ENCODE data around the gene RYR3.

RYR3 gene

GRCh38 chr15:33543957-33544356 lies 233.2 kb downstream of the RYR3 start:
- no CpG with 5 or more reads among the region's 3 CpGs for WGBS (ENCODE audit: extremely low coverage, insufficient coverage, insufficient read length)
- DNase-seq: no peak

GRCh38 chr15:33545866-33546265 lies 235.1 kb downstream of the RYR3 start:
- Histone ChIP-seq H2BK12ac (ENCODE audit: low read length) (no peak overlapping the region), H3K18ac (ENCODE audit: low read length) (no peak overlapping the region)
- no CpG with 5 or more reads among the region's 3 CpGs for WGBS (ENCODE audit: extremely low coverage, insufficient coverage, insufficient read length)

More at GRCh38 chr15:33543957-33544356, 233.2 kb downstream of the RYR3 start:
- H2AK5ac ChIP-seq (ENCODE audit: low read length): no peak overlapping the region
- no peaks in the 10 kb centered on the region for H3K4me1 ChIP-seq (ENCODE audit: control insufficient read depth in 1 of 2, insufficient read depth in 2 of 2, low read length in 2 of 2)
- H3K36me3 ChIP-seq (ENCODE audit: control insufficient read depth in 1 of 2, insufficient read depth in 2 of 2, low read length in 2 of 2): peaks cover 0 to 3% of the 10 kb centered on the region in 2 experiments
- no peak overlapping the region for H3K4ac ChIP-seq (ENCODE audit: low read depth, low read length)
- H3K14ac ChIP-seq (ENCODE audit: low read length): no peak overlapping the region
- no peak overlapping the region for H3K4me3 ChIP-seq (ENCODE audit: low read depth, low read length)
- H3K18ac ChIP-seq (ENCODE audit: low read length): no peak overlapping the region
- no peak overlapping the region for H4K12ac ChIP-seq (ENCODE audit: low read depth, low read length)
- no peak overlapping the region for H4K91ac ChIP-seq (ENCODE audit: low read depth, low read length)
- no peak overlapping the region for H3K23ac ChIP-seq (ENCODE audit: low read length)
- no peaks in the 10 kb centered on the region for H3K79me1 ChIP-seq (ENCODE audit: low read length)
- H2AFZ ChIP-seq (ENCODE audit: insufficient read depth, low read length, poor library complexity): no peak overlapping the region
- no peak overlapping the region for H3K4me2 ChIP-seq (ENCODE audit: low read length)
- no peak overlapping the region for H3K27ac ChIP-seq (ENCODE audit: low read depth, low read length)
- H3K79me2 ChIP-seq (ENCODE audit: control insufficient read depth, insufficient read depth, low read length, poor library complexity): no peaks in the 10 kb centered on the region
- H3K27me3 ChIP-seq (ENCODE audit: insufficient read depth, low read length): no peaks in the 10 kb centered on the region
- H4K8ac ChIP-seq (ENCODE audit: low read depth, low read length): no peak overlapping the region
- H3K9me3 ChIP-seq (ENCODE audit: insufficient read depth, low read depth, low read length): no peaks in the 10 kb centered on the region
- no peak overlapping the region for H2BK120ac ChIP-seq (ENCODE audit: insufficient read depth, low read length, poor library complexity)
- H2BK12ac ChIP-seq (ENCODE audit: low read length): no peak overlapping the region
- H3K9ac ChIP-seq (ENCODE audit: low read length): no peak overlapping the region
- H2BK5ac ChIP-seq (ENCODE audit: low read depth, low read length, poor library complexity): no peak overlapping the region

GRCh38 chr15:33547876-33548275 lies 237.1 kb downstream of the RYR3 start:
- Histone ChIP-seq H3K9me3 (ENCODE audit: insufficient read depth, low read depth, low read length) (no peaks in the 10 kb centered on the region), H3K4me1 (ENCODE audit: control insufficient read depth in 1 of 2, insufficient read depth in 2 of 2, low read length in 2 of 2) (no peaks in the 10 kb centered on the region), H4K8ac (ENCODE audit: low read depth, low read length) (no peak overlapping the region), H2BK12ac (ENCODE audit: low read length) (no peak overlapping the region), H3K4me2 (ENCODE audit: low read length) (no peak overlapping the region), H3K4ac (ENCODE audit: low read depth, low read length) (no peak overlapping the region), H3K36me3 (ENCODE audit: control insufficient read depth in 1 of 2, insufficient read depth in 2 of 2, low read length in 2 of 2) (peaks cover 0 to 6% of the 10 kb centered on the region in 2 experiments), H3K27ac (ENCODE audit: low read depth, low read length) (no peak overlapping the region), H2AK5ac (ENCODE audit: low read length) (no peak overlapping the region), H4K12ac (ENCODE audit: low read depth, low read length) (no peak overlapping the region), H3K9ac (ENCODE audit: low read length) (no peak overlapping the region), H3K79me1 (ENCODE audit: low read length) (no peaks in the 10 kb centered on the region), H2AFZ (ENCODE audit: insufficient read depth, low read length, poor library complexity) (no peak overlapping the region), H2BK120ac (ENCODE audit: insufficient read depth, low read length, poor library complexity) (no peak overlapping the region), H4K91ac (ENCODE audit: low read depth, low read length) (no peak overlapping the region), H3K23ac (ENCODE audit: low read length) (no peak overlapping the region), H3K4me3 (ENCODE audit: low read depth, low read length) (no peak overlapping the region), H3K14ac (ENCODE audit: low read length) (no peak overlapping the region), H3K18ac (ENCODE audit: low read length) (no peak overlapping the region), H2BK5ac (ENCODE audit: low read depth, low read length, poor library complexity) (no peak overlapping the region), H3K27me3 (ENCODE audit: insufficient read depth, low read length) (no peaks in the 10 kb centered on the region), H3K79me2 (ENCODE audit: control insufficient read depth, insufficient read depth, low read length, poor library complexity) (no peaks in the 10 kb centered on the region)
- WGBS (ENCODE audit: extremely low coverage, insufficient coverage, insufficient read length): no CpG with 5 or more reads among the region's 5 CpGs
- DNase-seq: peak; percentile 34 to 66

More at GRCh38 chr15:33545866-33546265, 235.1 kb downstream of the RYR3 start:
- H3K27me3 ChIP-seq (ENCODE audit: insufficient read depth, low read length): no peaks in the 10 kb centered on the region
- peaks cover 0 to 3% of the 10 kb centered on the region in 2 experiments for H3K36me3 ChIP-seq (ENCODE audit: control insufficient read depth in 1 of 2, insufficient read depth in 2 of 2, low read length in 2 of 2)
- no peaks in the 10 kb centered on the region for H3K79me1 ChIP-seq (ENCODE audit: low read length)
- H4K8ac ChIP-seq (ENCODE audit: low read depth, low read length): no peak overlapping the region
- H4K91ac ChIP-seq (ENCODE audit: low read depth, low read length): no peak overlapping the region
- no peak overlapping the region for H3K4ac ChIP-seq (ENCODE audit: low read depth, low read length)
- H3K4me3 ChIP-seq (ENCODE audit: low read depth, low read length): no peak overlapping the region
- no peak overlapping the region for H3K23ac ChIP-seq (ENCODE audit: low read length)
- H2BK5ac ChIP-seq (ENCODE audit: low read depth, low read length, poor library complexity): no peak overlapping the region
- H3K27ac ChIP-seq (ENCODE audit: low read depth, low read length): no peak overlapping the region
- no peak for DNase-seq
- no peaks in the 10 kb centered on the region for H3K4me1 ChIP-seq (ENCODE audit: control insufficient read depth in 1 of 2, insufficient read depth in 2 of 2, low read length in 2 of 2)
- no peak overlapping the region for H2AFZ ChIP-seq (ENCODE audit: insufficient read depth, low read length, poor library complexity)
- H3K14ac ChIP-seq (ENCODE audit: low read length): no peak overlapping the region
- H3K9ac ChIP-seq (ENCODE audit: low read length): no peak overlapping the region
- no peaks in the 10 kb centered on the region for H3K9me3 ChIP-seq (ENCODE audit: insufficient read depth, low read depth, low read length)
- H3K79me2 ChIP-seq (ENCODE audit: control insufficient read depth, insufficient read depth, low read length, poor library complexity): no peaks in the 10 kb centered on the region
- no peak overlapping the region for H2AK5ac ChIP-seq (ENCODE audit: low read length)
- no peak overlapping the region for H4K12ac ChIP-seq (ENCODE audit: low read depth, low read length)
- no peak overlapping the region for H2BK120ac ChIP-seq (ENCODE audit: insufficient read depth, low read length, poor library complexity)
- H3K4me2 ChIP-seq (ENCODE audit: low read length): no peak overlapping the region

GRCh38 chr15:33551860-33552259 lies 241.1 kb downstream of the RYR3 start:
- Histone ChIP-seq H2BK120ac (ENCODE audit: insufficient read depth, low read length, poor library complexity) (no peak overlapping the region), H3K79me2 (ENCODE audit: control insufficient read depth, insufficient read depth, low read length, poor library complexity) (no peaks in the 10 kb centered on the region), H4K12ac (ENCODE audit: low read depth, low read length) (no peak overlapping the region), H3K27ac (ENCODE audit: low read depth, low read length) (no peak overlapping the region), H3K4me1 (ENCODE audit: control insufficient read depth in 1 of 2, insufficient read depth in 2 of 2, low read length in 2 of 2) (no peaks in the 10 kb centered on the region), H3K14ac (ENCODE audit: low read length) (no peak overlapping the region), H3K79me1 (ENCODE audit: low read length) (no peaks in the 10 kb centered on the region), H3K9ac (ENCODE audit: low read length) (no peak overlapping the region), H3K36me3 (ENCODE audit: control insufficient read depth in 1 of 2, insufficient read depth in 2 of 2, low read length in 2 of 2) (peaks cover 0 to 7% of the 10 kb centered on the region in 2 experiments), H4K91ac (ENCODE audit: low read depth, low read length) (no peak overlapping the region), H4K8ac (ENCODE audit: low read depth, low read length) (no peak overlapping the region), H3K27me3 (ENCODE audit: insufficient read depth, low read length) (no peaks in the 10 kb centered on the region), H2AK5ac (ENCODE audit: low read length) (no peak overlapping the region), H2BK5ac (ENCODE audit: low read depth, low read length, poor library complexity) (no peak overlapping the region), H2BK12ac (ENCODE audit: low read length) (no peak overlapping the region), H3K18ac (ENCODE audit: low read length) (no peak overlapping the region), H3K23ac (ENCODE audit: low read length) (no peak overlapping the region), H3K9me3 (ENCODE audit: insufficient read depth, low read depth, low read length) (no peaks in the 10 kb centered on the region), H3K4me2 (ENCODE audit: low read length) (no peak overlapping the region), H2AFZ (ENCODE audit: insufficient read depth, low read length, poor library complexity) (no peak overlapping the region), H3K4ac (ENCODE audit: low read depth, low read length) (no peak overlapping the region), H3K4me3 (ENCODE audit: low read depth, low read length) (no peak overlapping the region)
- no CpG with 5 or more reads among the region's 6 CpGs for WGBS (ENCODE audit: extremely low coverage, insufficient coverage, insufficient read length)
- no peak for DNase-seq
